GM19452 (cell line): ENCODE measurements around the gene MAGEB17.
A peak's percentile ranks its signal among the peaks of the same experiment; 100 is the strongest.
"Not testable (repeated sequence)": the region's sequence is repeated elsewhere in the genome, so short reads cannot be mapped to it uniquely, and the experiment has no call there.

Experiments
- ATAC-seq: cut with Tn5 transposase; IDR thresholded peaks from one replicate; pipeline ENCODE4 v1.9.1; 2021; ENCODE audit not compliant: unreplicated experiment

Gene MAGEB17, protein sequence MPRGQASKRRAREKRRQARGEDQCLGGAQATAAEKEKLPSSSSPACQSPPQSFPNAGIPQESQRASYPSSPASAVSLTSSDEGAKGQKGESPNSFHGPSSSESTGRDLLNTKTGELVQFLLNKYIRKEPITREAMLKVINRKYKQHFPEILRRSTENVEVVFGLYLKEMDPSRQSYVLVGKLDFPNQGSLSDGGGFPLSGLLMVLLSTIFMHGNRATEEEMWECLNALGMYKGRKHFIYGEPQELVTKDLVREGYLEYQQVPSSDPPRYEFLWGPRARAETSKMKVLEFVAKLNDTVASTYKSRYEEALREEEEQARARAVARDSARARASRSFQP

DNA sequence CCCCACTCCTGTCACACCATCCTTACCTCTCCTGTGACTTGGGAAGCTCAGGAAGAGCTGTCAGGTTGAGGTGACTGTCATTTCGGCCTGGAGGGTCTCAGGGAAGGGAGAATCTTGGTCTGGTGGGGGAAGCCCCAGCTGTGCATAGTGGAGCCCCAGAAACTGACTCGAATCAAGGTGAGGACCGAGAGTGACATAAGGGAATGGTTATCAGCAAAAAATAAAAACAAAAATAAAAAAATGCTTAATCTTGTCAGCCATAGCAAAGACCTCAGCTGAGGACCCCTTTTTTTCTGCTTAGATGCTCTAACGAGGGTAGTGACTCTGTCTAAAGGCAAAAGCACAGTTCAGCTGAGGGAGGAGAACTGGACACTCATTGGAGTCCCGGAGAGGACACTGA lies at the start of gene MAGEB17:
MAGEB17 (plus strand) TSS at position 301 of the 400 bp plus-strand sequence. CDS start 2,902 bp downstream, outside the sequence.
- ATAC-seq = no peak

GRCh38 chrX:16119353-16120220 lies 47.7 kb upstream of the MAGEB17 start:
- peak; percentile 76 for ATAC-seq

DNA sequence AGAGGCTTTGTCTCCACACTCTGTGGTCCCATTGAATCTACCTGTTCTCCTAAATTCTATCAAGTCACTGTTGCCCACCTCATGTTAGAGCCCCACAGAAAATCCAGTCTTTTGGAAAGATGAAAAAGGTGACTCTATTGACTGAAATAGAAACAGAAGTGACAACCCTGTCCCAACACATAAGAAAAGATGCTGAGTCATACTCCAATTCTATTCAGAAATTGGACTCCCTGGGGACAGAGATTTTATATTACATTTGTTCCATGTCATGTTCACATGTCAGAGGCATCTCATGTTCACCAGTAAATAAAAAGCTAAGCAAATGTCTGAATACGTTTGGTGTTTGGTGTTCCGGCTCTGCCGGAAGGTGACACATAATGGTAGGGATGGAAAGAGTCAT lies 46.9 kb upstream of the MAGEB17 start:
- ATAC-seq = no peak

- peak; percentile 60 for ATAC-seq
Observed at GRCh38 chrX:16123222-16123786, 44.0 kb upstream of the MAGEB17 start, which contains the start of gene GRPR. Gene GRPR (plus strand): TSS chrX:16123565. CDS start chrX:16123954, 389 bp downstream.

GRCh38 chrX:16124201-16124600 lies 43.1 kb upstream of the MAGEB17 start:
- ATAC-seq = no peak

DNA sequence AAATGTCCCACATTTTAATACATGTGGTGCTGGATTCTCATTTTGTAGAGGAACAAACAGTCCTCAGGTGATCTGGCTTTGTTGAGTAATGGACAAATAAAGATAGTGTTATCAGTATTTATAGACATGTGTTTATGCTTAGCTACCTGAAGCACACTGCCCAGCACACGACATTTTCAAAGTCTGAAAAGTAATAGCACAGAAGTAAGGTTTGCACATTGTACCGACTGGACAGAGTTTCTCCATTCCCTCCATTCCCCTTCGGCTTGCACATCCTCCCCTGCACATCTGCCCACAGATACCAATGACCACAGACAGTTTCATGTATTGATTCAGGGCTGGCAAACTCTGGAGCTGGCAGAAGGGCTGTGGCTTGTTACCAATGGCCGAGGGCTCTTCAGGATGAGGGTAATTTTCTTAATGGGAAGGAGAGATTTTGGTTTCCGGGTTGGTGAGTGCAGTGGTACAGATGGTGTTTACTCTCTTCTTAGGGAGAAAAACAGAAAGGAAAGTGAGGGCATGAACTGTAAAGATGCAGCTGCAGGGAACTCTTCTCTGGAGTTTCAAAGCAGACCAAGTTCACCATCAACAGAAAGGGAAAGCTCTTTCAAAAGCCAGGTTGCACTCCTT lies 41.6 kb upstream of the MAGEB17 start:
- no peak for ATAC-seq

DNA sequence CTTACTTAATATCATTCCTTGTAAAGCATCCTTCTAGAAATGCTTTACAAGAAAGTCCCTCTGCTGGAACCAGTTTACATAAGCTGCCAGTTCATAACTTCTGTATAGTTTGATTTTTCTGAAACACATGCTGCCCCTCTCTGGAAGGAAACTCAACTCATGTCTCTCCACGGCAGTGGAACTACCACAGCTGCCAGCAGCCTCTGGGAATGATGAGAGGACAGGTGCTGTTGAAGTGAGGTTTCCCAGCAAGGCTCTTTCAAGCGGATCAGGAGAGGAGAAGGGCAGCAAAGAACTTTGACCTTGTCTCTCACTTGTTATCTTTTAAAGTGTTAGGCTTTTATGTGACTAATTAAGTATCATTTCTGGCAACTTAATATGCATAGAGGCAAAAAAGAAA lies 36.6 kb upstream of the MAGEB17 start:
- no peak for ATAC-seq

GRCh38 chrX:16134936-16135335 lies 32.3 kb upstream of the MAGEB17 start:
- ATAC-seq = no peak

DNA sequence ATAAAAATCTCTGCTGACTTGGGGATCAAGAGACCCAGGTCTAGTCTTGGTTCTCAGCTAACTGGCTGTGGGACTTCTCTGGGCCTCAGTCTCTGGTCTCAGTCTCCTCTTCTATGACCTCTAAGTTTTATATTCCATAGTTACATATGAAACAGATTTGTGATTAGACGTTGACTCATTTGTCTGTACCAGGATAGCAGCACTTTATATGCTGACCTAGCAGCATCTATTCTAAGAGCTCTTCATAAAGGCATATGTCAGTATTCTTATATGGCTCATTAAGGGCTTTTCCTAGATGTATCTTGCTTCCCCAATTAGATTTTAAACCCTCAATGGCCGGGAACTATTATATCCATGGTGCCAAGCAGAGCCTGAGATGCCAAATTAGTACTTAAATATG lies 31.2 kb upstream of the MAGEB17 start:
- ATAC-seq = no peak

DNA sequence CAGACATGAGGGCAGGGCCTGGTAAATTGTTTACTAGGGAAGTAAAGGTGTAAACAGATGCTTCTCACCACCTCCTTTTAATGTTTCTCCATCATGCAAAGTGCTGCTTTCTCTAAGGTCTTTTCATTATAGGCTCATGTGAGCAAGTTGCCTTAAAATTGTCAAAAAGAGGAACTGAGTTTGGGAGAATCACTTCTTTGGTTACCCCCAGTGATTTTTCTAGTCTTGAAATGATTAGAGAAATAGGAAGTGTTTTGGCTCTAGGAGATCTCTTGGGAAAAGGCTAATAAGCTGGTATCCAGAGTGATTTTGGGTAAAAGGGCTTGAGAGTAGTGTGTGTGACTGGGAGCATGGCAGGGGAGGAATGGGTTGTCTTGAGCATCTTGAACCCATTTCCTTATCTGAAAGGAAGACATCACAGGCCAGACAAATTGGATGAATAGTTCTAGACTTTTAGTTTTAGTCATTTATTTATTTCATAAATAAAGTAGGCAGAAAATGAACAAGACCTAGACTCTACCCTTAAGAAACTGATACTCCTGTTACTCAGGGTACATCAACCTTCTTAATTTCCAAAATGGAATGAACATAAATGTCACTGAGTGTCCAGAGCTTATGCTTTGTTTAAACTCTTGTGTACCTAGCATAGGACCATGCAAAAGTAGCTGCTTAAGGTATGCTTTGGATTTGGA lies 29.7 kb upstream of the MAGEB17 start:
- ATAC-seq = peak; percentile 84

DNA sequence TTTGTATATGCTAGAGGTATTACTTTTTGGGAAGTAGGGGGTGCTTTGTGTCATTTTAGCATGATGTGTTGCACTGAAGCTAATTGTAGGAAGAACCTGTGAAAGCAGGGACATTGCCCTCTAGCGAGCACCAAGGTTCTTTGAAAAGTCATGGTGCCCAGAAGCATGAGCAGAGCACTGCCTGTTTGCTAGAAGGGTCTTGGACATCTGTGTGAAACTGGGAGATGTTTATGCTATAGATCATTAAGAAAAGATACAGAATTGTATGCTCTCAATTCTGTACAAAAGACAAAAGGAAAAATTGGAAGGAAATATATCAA lies 29.2 kb upstream of the MAGEB17 start:
- ATAC-seq = peak; percentile 29

DNA sequence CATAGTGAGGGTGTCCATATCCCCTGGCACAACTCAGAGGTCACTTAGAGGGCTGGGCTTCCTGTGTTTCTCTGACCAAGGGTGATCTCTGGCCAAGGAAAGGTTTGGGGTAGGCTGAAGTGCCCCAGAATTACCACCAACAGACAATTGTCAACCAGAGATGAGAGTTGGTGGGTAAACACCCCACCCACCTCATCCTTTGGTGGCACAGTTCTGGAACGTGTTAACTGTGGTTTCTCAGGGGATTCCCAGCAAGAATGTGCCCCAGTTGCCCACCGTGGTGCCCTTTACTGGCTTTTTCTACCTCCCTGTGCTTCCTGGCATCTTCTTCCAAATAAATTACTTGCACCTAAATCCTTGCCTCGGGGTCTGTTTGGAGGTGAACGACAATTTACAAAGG lies 26.8 kb upstream of the MAGEB17 start:
- ATAC-seq = no peak

- no peak for ATAC-seq
Observed at GRCh38 chrX:16140983-16141382, 26.3 kb upstream of the MAGEB17 start.

DNA sequence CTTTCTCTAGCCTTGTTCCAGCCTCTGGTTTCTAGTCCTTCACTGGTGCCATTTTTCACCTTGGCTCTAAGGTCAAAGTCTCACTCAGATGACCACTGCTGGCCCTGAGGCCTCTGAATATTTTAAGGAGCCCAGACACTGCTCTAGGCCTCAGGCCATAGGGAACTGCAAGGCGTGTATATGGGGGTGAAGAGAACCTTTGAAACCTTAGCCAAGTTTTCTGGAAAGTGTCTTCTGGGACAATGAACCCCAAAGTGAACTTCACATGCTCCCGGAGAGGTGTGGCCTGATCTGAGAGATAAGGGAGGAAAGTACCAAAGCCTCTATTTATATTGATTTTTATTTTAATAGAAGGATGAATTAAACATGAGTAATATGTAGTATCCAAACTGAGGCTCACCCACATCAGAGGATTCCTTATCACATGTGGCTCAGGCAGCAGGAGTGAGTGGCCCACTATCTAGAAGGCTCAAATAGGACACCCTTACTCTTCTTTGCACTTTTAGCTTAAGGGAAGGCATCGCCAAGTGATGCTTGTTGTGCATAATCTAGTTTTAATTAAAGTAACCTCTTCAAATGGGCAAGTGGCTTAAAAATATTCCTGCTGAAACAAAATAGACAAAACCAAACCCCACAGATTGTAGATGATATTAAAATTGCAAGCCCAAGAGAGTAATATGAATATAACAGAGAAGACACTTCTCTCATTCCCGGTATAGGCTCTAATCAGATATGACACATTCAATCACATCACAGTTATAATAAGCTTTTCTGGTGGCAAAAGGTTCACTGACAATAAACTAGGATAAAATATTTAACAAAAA lies 25.6 kb upstream of the MAGEB17 start:
- no peak for ATAC-seq

DNA sequence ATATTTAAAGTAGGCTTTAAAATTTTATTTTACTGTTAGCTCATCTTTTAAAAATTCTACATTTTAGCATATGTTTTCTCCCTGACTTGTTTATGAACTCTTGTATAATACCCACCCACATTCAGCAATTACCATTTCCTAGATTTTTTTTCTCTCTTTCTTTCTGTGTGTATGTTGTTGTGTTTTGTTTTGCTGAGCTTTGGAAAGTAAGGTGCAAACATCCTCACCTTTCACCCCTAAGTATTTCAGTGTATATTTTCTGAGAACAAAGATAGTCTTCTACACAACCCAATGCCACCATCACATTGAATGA lies 25.1 kb upstream of the MAGEB17 start:
- no peak for ATAC-seq

DNA sequence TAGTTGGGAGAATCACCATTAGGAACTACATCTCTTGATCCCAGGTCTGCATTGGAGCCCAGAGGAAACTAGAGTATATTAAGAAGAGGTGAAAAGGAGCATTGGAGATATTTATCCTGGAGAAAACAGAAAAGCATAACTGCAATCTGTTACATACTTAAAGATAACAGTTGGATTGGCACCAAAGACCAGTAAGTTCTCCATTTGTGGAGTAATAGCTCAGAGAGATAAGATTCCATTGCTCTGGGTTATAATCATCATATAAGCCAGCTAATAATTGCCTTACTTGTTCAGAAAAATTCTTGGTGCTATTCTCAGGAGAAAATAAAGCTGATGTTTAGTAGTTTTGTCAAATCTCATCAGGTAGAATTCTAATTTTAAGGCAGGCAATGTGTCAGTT lies 23.3 kb upstream of the MAGEB17 start:
- ATAC-seq = no peak

DNA sequence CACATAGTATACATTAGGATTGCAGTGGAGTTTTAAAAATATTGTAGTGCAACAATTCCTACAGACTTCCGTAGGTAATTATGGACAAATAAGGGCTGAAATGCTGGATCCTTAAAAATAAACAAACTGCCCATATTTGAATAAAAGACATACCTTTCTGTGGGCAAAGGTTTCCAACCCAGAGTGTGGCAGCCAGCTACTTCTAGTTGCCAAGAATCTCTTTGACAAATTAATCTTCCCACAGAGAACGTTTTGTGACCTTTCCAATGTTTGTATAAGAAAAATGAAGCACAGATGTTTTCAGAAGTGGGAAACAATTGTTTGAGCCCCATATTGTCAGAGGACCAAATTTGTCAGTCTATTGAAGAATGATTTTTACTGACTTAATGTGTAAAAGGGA lies 22.9 kb upstream of the MAGEB17 start:
- no peak for ATAC-seq

GRCh38 chrX:16145093-16145492 lies 22.2 kb upstream of the MAGEB17 start:
- not testable (repeated sequence) for ATAC-seq

DNA sequence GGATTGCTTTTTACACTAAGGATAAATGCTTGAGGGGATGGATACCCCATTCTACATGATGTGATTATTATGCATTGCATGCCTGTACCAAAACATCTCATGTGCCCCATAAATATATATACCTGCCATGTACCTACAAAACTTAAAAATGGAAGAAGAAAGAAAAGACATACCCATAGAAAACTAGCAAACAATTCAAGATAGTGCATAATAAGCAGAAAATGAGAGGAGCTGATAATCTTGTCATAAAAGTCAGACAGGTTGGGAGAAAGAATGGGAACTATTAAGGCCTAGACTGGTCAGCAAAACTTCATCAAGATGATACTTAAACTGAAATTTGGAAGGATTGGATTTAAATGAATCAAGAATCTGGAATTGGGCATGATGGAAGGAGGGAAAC lies 21.6 kb upstream of the MAGEB17 start:
- ATAC-seq = no peak

DNA sequence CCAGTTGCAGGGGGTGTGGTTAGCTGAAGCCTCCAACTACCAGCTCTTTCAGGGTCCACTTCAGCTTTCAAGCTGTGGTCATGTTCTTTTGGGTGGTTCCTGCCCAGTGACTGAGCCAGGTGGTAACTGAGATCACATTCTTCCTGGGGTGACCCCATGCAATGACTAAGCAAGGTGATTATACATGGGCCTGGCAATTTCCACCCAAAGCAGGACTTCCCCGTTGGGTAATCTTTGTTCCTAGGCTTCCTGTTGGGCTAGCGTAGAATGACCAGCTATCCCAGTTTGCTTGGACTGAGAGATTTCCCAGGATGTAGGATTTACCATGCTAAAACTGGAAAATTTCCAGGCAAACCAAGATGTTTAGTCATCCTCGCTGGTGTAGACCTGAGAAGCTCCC lies 18.4 kb upstream of the MAGEB17 start:
- no peak for ATAC-seq
